Prostate gland (tissue), 2 donors: ENCODE results near the gene TFAP2A.

ENCODE experiments used
- POLR2A ChIP-seq: fragments of 450-650 bp; IDR thresholded peaks from one replicate; pipeline ENCODE4 v1.6.1; 2016; ENCODE audit warnings: antibody characterized with exemption, mild to moderate bottlenecking
- POLR2AphosphoS5 ChIP-seq: sonication (generic); formaldehyde crosslinking; IDR thresholded peaks from one replicate; pipeline ENCODE4 v1.6.1; 2017; ENCODE audit warnings: antibody characterized with exemption
- TF ChIP-seq, protein P1 (sequence below), 4 experiments: fragments of 200-600 bp in 2 of 4; fragments of 450-650 bp in 2 of 4; sonication (generic) in 2 of 4; IDR thresholded peaks; 1 replicate in 3 of 4; 2 replicates in 1 of 4; pipeline ENCODE4 v1.5.1; 2016 to 2019; ENCODE audit warnings: antibody characterized with exemption in 4 of 4, mild to moderate bottlenecking in 2 of 4, moderate library complexity in 2 of 4

DNA sequence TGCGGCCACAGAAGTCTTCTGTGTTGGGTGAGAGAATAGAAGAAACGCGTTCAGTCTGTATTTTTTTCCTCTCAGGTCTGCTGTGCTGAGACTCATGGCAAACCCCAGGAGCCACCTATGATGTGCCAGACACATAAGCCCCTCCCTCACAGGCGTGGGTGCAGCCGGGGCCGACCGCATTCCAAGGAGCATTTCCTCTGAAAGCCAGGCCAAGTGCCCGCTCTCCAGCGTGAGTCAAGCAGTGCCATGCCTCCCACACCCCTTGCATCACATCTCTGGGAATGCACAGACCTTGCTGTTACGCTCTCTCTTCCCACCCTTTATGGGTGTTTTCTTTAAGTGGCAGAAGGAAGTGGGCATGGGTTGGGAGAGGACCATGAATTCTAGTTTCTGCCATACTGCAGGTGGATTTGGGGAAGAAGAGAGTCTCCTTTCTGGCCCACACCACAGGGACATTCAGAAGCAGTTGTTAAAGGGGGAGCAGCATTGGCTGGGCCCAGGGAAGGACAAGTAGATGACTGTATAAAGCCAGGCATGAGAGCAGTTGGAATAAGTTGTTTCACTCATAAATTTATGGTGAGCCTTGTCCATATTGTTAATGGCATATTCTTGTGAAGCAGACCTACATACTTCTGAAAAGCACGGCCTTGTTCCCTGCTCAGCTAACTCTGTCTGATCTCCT is 37.1 kb upstream of the TFAP2A start:
- TF ChIP-seq, protein P1, sequence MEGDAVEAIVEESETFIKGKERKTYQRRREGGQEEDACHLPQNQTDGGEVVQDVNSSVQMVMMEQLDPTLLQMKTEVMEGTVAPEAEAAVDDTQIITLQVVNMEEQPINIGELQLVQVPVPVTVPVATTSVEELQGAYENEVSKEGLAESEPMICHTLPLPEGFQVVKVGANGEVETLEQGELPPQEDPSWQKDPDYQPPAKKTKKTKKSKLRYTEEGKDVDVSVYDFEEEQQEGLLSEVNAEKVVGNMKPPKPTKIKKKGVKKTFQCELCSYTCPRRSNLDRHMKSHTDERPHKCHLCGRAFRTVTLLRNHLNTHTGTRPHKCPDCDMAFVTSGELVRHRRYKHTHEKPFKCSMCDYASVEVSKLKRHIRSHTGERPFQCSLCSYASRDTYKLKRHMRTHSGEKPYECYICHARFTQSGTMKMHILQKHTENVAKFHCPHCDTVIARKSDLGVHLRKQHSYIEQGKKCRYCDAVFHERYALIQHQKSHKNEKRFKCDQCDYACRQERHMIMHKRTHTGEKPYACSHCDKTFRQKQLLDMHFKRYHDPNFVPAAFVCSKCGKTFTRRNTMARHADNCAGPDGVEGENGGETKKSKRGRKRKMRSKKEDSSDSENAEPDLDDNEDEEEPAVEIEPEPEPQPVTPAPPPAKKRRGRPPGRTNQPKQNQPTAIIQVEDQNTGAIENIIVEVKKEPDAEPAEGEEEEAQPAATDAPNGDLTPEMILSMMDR (IDR thresholded peaks at IDR 0.05): no peak
- TF ChIP-seq POLR2A: no peak
- peak; percentile 36 for TF ChIP-seq POLR2AphosphoS5
